ENCODE data around the gene USP3.

Gene USP3

DNA sequence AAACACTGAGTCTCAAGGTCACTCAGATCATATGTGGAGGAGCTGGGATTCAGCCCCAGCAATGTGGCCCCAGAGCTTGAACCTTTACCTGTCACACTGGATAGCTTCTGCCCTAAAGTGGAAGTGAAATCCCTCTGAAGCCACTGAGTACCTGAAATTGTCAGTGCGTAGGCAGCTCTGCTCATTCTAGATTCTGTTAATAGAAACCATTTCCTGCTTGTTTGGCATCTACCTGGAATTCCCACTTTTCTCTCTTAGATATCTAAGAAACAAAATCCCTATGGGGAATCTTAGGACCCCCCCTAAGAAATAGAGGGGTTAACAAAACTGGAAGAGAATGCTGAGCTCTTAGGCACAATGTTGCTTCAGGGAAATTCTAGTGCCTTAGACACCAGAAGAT lies 122.6 kb downstream of the USP3 start:
- DNase-seq (ENCODE audit: low read depth) = no peak
- Histone ChIP-seq H3K9ac (ENCODE audit: low read length) (no peak overlapping the region), H3K27me3 (replicated peaks; ENCODE audit: control insufficient read depth, insufficient read depth, low read length) (no peaks in the 10 kb centered on the region), H3K4me3 (ENCODE audit: low read length) (no peak overlapping the region), H3K36me3 (ENCODE audit: control insufficient read depth, insufficient read depth, low read length, severe bottlenecking) (peaks cover 77% of the 10 kb centered on the region), H3K4me1 (ENCODE audit: control insufficient read depth, insufficient read depth, low read length) (peaks cover 17% of the 10 kb centered on the region), H3K9me3 (ENCODE audit: control insufficient read depth, low read length) (no peaks in the 10 kb centered on the region)

DNA sequence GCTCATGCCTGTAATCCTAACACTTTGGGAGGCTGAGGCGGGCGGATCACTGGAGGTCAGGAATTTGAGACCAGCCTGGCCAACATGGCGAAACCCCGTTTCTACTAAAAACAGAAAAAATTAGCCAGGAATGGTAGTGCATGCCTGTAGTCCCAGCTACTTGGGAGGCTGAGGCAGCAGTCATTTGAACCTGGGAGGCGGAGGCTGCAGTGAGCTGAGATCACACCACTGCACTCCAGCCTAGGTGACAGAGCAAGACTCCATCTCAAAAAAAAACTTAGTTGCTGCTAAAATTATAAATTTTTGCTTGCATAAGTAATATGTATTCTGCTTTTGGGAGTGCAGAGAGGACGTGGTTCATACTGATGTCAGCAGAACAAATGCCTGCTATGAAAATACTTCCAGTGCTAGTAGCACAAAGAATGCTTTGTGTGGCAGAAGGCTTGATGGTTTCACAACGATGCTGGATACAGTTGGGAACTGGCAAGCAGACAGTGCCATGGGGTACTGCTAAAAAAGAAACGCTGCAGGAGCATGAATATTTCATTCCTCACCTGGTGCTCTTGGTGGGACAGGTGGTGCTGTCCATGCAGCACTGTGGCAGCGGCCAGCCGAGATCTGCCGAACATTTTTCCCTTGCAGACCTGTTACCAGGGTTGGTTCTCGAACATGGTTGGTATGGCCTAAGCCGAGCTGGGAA lies 123.9 kb downstream of the USP3 start:
- H3K9ac ChIP-seq (ENCODE audit: low read length) = no peak overlapping the region
- H3K27me3 ChIP-seq (replicated peaks; ENCODE audit: control insufficient read depth, insufficient read depth, low read length) = no peaks in the 10 kb centered on the region
- peaks cover 77% of the 10 kb centered on the region for H3K36me3 ChIP-seq (ENCODE audit: control insufficient read depth, insufficient read depth, low read length, severe bottlenecking)
- DNase-seq (ENCODE audit: low read depth) = no peak
- H3K4me1 ChIP-seq (ENCODE audit: control insufficient read depth, insufficient read depth, low read length) = peaks cover 17% of the 10 kb centered on the region
- no peak overlapping the region for H3K4me3 ChIP-seq (ENCODE audit: low read length)
- no peaks in the 10 kb centered on the region for H3K9me3 ChIP-seq (ENCODE audit: control insufficient read depth, low read length)

DNA sequence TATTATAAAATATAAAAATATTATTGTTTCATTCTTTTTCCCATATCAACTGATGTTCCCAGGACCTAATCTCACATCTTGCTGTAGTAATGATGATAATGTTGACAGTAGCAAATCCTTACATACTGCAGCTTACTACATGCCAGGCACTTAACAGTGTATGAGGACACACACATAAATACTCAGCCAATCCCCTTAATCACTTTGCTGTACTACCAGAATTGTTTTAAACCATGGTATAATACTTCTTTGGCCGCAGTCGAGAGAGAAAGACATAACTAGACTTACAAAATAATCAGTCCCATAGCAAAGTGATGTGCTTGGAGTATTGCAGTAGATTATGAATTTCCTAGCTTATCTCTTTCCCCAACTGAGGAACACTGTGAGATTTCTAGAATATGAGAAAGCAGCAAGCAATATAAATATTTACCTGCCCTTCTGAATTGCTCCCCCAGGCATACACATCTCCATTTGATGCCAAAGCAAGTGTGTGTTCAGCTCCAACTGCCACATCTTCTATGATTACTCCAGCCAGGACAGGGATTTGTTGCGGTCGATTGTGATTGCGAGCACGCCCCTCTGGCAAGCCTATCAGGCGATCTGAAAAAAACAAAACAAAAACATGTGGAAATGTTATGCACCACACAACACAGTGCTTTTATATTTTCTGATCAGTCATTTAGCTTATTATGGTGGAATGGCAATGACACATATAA lies 125.8 kb downstream of the USP3 start:
- no peak for DNase-seq (ENCODE audit: low read depth)
- Histone ChIP-seq H3K36me3 (ENCODE audit: control insufficient read depth, insufficient read depth, low read length, severe bottlenecking) (peaks cover 73% of the 10 kb centered on the region), H3K4me3 (ENCODE audit: low read length) (no peak overlapping the region), H3K9me3 (ENCODE audit: control insufficient read depth, low read length) (no peaks in the 10 kb centered on the region), H3K27me3 (replicated peaks; ENCODE audit: control insufficient read depth, insufficient read depth, low read length) (no peaks in the 10 kb centered on the region), H3K4me1 (ENCODE audit: control insufficient read depth, insufficient read depth, low read length) (peaks cover 17% of the 10 kb centered on the region), H3K9ac (ENCODE audit: low read length) (no peak overlapping the region)

DNA sequence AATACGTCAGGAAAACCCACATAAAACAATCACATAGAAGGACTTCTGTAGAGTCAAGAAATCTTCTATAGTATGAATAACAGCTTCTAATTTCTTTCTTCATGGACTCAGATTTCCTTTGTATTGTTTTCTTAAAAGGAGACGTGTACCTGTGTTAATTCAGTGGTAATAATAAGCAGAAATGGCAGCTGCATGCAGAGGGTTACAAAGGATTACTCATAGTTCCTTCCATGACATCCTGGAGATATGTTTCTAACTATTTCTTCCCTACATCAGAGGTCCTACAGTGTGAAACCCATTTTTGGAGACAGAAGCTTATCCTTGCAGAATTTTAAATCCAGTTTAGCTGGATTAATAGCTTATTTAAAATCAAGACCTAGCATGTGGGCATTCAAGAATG lies 128.9 kb downstream of the USP3 start:
- no peak overlapping the region for H3K9ac ChIP-seq (ENCODE audit: low read length)
- no peak overlapping the region for H3K4me3 ChIP-seq (ENCODE audit: low read length)
- H3K9me3 ChIP-seq (ENCODE audit: control insufficient read depth, low read length) = no peaks in the 10 kb centered on the region
- peaks cover 73% of the 10 kb centered on the region for H3K36me3 ChIP-seq (ENCODE audit: control insufficient read depth, insufficient read depth, low read length, severe bottlenecking)
- H3K4me1 ChIP-seq (ENCODE audit: control insufficient read depth, insufficient read depth, low read length) = peaks cover 13% of the 10 kb centered on the region
- no peak for DNase-seq (ENCODE audit: low read depth)
- no peaks in the 10 kb centered on the region for H3K27me3 ChIP-seq (replicated peaks; ENCODE audit: control insufficient read depth, insufficient read depth, low read length)

DNA sequence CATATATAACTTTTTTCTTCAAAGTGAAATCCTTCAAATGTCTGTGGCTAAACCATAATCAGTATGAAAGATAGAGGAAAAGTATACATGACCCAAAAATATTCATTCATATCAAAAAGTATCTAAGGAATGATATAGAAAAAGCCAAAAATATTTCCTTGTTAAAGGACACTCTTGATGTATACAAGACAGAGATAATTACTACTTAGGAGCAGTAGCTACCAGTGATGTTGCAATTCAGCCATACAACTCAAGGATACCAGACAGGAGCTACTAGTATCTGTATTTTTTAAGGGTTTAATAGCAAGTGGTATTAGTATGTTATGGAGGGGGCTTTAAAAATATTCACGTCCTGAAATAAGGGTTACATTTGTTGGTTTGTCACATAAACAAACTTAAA lies 129.8 kb downstream of the USP3 start:
- Histone ChIP-seq H3K36me3 (ENCODE audit: control insufficient read depth, insufficient read depth, low read length, severe bottlenecking) (peaks cover 77% of the 10 kb centered on the region), H3K9me3 (ENCODE audit: control insufficient read depth, low read length) (no peaks in the 10 kb centered on the region), H3K27me3 (replicated peaks; ENCODE audit: control insufficient read depth, insufficient read depth, low read length) (no peaks in the 10 kb centered on the region), H3K4me3 (ENCODE audit: low read length) (no peak overlapping the region), H3K9ac (ENCODE audit: low read length) (no peak overlapping the region), H3K4me1 (ENCODE audit: control insufficient read depth, insufficient read depth, low read length) (peaks cover 7% of the 10 kb centered on the region)
- DNase-seq (ENCODE audit: low read depth) = peak; percentile 16

DNA sequence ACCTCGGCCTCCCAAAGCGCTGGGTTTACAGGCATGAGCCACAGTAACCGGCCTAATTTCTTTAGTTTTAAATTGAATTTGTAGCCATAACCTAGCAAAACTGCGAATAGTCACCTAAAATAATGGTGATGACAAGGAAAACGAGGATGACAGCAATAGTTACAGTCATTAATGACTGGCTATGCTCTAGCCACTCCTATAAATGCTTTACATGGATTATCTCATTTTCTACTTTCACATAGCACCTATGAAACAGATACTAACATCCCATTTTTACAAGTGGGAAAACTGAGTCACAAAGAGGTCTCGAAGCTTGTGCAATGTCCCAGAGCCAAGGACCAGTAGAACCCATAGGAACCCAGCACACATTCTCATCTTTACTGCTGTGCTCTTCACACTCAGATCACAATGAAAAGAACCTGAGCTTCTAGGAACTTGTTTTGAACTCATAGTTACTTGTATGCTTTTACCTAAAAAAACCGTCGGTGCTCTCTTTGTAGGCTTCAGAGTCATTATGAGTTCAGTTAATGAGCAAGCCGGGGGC lies 132.2 kb downstream of the USP3 start:
- Histone ChIP-seq H3K36me3 (ENCODE audit: control insufficient read depth, insufficient read depth, low read length, severe bottlenecking) (peaks cover 95% of the 10 kb centered on the region), H3K27me3 (replicated peaks; ENCODE audit: control insufficient read depth, insufficient read depth, low read length) (no peaks in the 10 kb centered on the region)
- no peak for DNase-seq (ENCODE audit: low read depth)

DNA sequence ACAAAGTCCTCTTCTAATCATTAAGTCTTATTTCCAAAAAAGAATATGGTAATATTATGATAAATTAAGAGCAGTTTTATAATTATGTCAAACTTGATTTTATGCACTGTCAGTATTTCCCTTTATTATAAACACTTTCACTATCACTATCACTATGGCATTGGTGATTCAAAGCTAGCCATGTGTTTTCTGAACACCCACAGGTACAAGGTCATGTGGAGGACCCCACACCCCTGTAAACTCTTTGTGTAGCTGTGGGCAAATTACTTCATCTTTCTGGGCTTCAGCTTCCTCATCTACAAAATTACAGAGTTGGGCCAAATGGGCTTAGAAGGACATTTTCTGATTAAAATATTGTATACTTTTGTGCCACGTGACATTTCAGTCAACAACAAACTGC lies 134.4 kb downstream of the USP3 start:
- H3K4me3 ChIP-seq (ENCODE audit: low read length) = no peak overlapping the region
- peaks cover 95% of the 10 kb centered on the region for H3K36me3 ChIP-seq (ENCODE audit: control insufficient read depth, insufficient read depth, low read length, severe bottlenecking)
- no peaks in the 10 kb centered on the region for H3K27me3 ChIP-seq (replicated peaks; ENCODE audit: control insufficient read depth, insufficient read depth, low read length)
- no peak overlapping the region for H3K9ac ChIP-seq (ENCODE audit: low read length)
- no peaks in the 10 kb centered on the region for H3K9me3 ChIP-seq (ENCODE audit: control insufficient read depth, low read length)
- no peaks in the 10 kb centered on the region for H3K4me1 ChIP-seq (ENCODE audit: control insufficient read depth, insufficient read depth, low read length)
- DNase-seq (ENCODE audit: low read depth) = no peak

More for the DNA sequence above, 132.2 kb downstream of the USP3 start:
- Histone ChIP-seq H3K9ac (ENCODE audit: low read length) (no peak overlapping the region), H3K4me3 (ENCODE audit: low read length) (no peak overlapping the region), H3K4me1 (ENCODE audit: control insufficient read depth, insufficient read depth, low read length) (no peaks in the 10 kb centered on the region), H3K9me3 (ENCODE audit: control insufficient read depth, low read length) (no peaks in the 10 kb centered on the region)

DNA sequence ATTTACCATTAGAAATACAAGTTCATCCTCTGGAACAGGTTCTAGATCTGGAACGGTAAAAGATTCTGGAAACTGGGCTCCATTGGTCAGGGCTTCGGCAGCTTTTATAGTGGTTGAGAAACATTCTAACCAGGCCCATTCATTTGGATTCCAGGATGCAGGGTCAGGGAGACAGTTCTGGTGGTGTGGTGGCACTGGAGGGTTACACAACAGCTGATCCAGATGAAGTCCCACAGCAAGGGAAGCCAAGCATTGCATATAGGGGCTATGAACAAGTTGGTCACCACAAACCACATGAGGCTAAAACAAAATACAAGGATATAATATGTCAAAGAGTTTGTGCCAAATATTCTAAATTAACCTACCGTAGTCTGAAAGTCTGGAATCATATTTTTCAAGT lies 135.8 kb downstream of the USP3 start:
- no peak overlapping the region for H3K4me3 ChIP-seq (ENCODE audit: low read length)
- H3K4me1 ChIP-seq (ENCODE audit: control insufficient read depth, insufficient read depth, low read length) = no peaks in the 10 kb centered on the region
- no peaks in the 10 kb centered on the region for H3K9me3 ChIP-seq (ENCODE audit: control insufficient read depth, low read length)
- H3K27me3 ChIP-seq (replicated peaks; ENCODE audit: control insufficient read depth, insufficient read depth, low read length) = no peaks in the 10 kb centered on the region
- DNase-seq (ENCODE audit: low read depth) = no peak
- H3K36me3 ChIP-seq (ENCODE audit: control insufficient read depth, insufficient read depth, low read length, severe bottlenecking) = peaks cover 99% of the 10 kb centered on the region
- H3K9ac ChIP-seq (ENCODE audit: low read length) = no peak overlapping the region
